GM19193 (cell line): Measurements from ENCODE around the gene SLC5A9.

ENCODE experiments used
- POLR2A ChIP-seq: IDR thresholded peaks from 4 replicates; pipeline ENCODE4 v1.6.1; 2011; ENCODE audit not compliant: insufficient read depth, insufficient read length; ENCODE audit errors: extremely low read depth

The SLC5A9 gene

GRCh38 chr1:48229317-48229716 is 6.8 kb downstream of the SLC5A9 start:
- no peak for TF ChIP-seq POLR2A

- TF ChIP-seq POLR2A: no peak
Measured at GRCh38 chr1:48230236-48230635, 7.7 kb downstream of the SLC5A9 start.

DNA sequence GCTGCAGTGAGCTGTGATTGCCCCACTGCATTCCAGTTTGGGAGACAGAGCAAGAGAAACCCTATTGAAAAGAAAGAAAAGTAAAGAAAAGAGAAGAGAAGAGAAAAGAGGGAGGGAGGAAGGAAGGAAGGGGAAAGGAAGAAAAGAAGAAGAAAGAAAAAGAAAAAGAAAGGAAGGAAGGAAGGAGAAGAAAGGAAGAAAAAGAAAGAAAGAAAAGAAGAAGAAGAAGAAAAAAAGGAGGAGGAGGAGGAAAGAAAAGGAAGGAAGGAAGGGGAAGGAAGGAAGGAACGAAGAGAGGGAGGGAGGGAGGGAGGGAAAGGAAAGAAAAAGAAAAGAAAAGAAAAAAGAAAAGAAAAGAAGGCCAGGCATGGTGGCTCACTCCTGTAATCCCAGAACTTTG is 10.2 kb downstream of the SLC5A9 start:
- no peak for TF ChIP-seq POLR2A

DNA sequence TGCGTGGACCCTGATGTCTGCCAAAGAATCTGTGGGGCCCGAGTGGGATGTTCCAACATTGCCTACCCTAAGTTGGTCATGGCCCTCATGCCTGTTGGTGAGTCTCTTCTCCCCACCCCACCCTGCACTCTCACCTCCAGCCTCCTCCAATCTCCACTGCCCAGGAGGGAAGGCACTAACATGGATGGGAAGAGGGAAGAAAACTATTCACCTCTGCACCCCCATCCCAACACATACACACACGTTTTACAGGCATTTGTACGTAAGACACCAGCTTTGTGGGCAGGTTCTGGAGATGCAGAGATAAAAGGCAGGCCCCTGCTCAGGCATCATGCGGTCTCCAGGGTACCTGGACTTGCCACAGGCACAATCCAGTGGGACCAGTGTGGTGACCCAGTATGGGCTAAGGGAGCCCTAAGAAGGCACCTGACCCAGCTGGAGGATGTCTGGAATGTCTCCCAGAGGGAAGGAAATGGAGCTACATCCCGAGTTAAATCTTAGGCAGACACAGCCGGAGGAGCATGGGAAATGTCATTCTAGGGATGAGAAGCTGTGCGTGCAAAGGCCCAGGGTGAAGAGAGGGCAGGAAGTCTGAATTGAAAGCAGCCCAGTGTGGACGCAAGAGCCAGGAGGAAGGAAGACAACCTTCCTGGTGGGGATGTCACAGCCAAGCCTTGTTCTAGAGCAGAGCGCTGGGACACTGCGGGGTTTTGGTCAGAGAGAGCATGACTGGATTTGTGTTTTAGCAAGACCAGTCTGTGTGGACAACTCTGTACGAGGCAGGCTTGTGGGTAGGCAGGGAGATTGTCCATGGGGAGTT is 11.4 kb downstream of the SLC5A9 start:
- TF ChIP-seq POLR2A: no peak

DNA sequence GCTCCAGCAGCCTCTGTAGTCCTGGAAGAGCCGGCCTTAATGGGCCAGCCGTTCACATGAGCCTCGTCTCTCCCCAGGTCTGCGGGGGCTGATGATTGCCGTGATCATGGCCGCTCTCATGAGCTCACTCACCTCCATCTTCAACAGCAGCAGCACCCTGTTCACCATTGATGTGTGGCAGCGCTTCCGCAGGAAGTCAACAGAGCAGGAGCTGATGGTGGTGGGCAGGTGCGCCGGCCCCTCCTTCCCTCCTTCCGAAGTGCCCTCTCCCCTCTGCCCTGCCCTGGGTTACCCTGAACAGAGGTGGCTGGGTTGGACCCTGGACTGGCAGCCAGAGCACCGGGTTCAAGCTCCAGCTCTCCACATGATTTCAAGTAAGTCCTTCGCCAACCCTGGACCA is 13.1 kb downstream of the SLC5A9 start:
- no peak for TF ChIP-seq POLR2A

DNA sequence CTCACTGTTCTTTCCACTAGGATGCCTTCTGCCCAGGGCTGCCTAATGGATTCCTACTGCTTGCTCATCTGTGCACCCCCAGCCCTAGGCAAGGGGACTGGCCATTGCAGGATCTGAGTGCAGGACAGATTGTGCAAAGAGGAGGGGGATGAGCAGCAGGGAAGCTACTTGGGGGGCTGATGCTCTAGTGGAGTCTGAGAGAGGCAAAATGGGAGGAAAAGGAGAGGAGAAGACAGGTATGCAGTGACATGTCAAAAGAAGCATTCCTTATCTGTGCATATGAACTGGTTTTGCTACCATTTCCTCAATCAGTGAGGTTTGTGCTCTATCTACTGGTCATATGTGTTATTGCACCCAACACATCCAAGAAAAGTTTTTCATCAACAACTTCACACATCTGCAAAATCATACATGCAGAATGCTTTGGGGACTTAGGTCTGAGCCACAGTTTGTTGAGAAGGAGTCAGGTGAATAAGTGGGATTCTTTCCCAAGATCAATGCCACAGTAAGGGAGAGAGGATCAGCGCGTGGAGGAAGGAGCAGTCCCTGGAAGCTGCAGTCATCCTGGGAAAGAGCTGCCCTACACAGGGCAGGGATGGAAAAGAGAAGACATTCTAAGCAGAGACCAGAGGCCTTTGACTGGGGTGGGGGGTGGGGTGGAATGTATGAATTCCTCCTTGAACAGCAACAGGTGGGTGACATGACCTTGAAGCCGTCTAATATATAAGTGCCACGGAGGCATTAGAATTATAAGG is 14.4 kb downstream of the SLC5A9 start:
- no peak for TF ChIP-seq POLR2A

DNA sequence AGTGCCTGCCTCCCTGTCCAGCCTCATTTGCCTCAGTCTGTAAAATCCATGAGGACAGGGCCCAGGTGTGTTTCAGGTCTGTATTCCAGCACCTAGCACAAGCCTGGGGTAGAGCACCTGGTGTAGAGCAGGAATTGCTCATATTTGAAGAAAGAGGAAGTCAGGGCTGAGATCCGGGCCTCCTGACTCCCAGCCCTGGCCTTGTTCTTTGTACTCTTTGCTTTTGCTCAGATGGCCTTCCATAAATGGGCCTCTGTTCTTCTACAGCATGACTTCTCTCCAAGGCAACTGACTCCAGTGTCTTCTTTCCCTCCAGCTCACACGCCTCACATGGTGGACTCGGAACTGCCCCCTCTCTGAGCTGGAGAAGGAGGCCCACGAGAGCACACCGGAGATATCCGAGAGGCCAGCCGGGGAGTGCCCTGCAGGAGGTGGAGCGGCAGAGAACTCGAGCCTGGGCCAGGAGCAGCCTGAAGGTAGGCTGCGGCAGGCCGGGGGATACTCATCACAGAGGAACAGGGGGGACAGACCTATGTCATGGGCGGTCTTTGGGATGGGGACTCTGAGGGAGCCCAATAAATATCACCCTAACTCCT is 19.7 kb downstream of the SLC5A9 start:
- TF ChIP-seq POLR2A: no peak

GRCh38 chr1:48245106-48245505 is 22.6 kb downstream of the SLC5A9 start:
- no peak for TF ChIP-seq POLR2A

DNA sequence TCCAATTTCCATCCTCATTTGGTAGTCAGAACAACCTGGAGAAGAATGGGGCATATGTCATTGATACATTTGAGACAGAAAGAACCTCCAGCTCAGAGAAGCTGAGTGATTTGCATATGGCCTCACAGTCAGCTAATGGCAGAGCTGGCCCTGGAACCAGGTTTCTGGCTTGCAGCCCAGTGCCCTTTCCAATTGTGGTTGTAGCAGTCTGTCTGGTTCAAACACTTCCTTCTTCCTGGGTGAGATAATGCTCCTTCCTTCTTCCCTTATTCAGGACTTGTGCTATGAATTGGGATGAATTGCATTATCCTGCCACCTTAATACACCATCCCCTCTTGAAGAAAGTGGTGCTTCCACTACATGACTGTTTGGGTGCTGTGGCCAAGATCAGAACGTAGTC is 24.2 kb downstream of the SLC5A9 start:
- TF ChIP-seq POLR2A: no peak

DNA sequence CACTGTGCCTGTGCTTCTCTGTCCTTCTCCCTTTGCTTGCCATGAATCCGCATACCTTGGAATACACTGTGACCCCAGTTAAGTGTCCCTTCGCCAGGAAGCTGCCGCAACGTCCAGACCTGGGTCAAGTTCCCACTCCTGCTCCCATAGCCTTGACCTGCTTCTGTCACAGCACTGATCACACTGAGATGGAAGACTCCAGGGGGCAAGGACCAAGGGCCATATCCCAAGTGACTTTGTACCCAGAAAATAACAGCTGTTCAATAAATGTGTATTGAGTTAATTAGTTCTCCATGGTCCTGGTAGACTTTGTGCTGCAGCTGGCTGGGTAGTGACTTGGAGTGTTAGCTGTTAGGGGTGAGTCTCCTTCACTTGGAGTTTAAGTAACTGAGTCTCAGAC is 25.8 kb downstream of the SLC5A9 start:
- no peak for TF ChIP-seq POLR2A

GRCh38 chr1:48249868-48250267 is 27.4 kb downstream of the SLC5A9 start:
- TF ChIP-seq POLR2A: no peak

DNA sequence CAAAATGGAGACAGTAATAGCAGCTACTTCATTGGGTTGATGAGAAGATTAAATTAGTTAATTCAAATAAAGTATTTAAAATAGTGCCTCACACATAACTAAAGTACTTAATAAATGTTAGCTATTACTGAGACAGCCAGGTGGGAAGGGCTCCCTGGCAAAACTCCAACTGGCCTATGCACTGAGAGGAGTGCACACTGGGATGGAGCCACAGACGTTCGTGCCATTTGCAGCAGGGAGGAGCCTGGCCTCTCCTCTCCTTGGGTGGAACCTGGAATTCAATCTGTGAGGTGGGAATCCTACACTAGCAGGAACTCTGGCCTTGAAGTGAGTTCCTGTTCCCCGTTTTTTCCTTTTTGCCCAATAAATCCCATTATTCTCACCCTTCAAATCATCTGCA is 28.1 kb downstream of the SLC5A9 start:
- no peak for TF ChIP-seq POLR2A

GRCh38 chr1:48251323-48251722 is 28.8 kb downstream of the SLC5A9 start:
- TF ChIP-seq POLR2A: no peak

- no peak for TF ChIP-seq POLR2A
Measured at GRCh38 chr1:48251821-48252220, 29.3 kb downstream of the SLC5A9 start.

GRCh38 chr1:48254254-48254653 is 31.7 kb downstream of the SLC5A9 start:
- no peak for TF ChIP-seq POLR2A

GRCh38 chr1:48258106-48258505 is 35.6 kb downstream of the SLC5A9 start:
- TF ChIP-seq POLR2A: no peak
